Psoas muscle (tissue), 8 donors: Measurements from ENCODE around the gene ACSM2B. TPM values are rescaled to one million over a fixed set of nuclear protein-coding genes. Genes with fewer than 3 reads are reported as not detected.
"Not testable (repeated sequence)": the region's sequence is repeated elsewhere in the genome, so short reads cannot be mapped to it uniquely, and the experiment has no call there.

Experiments
- ATAC-seq, 4 donors: fragments of 200-7000 bp; cut with Tn5 transposase; one replicate each; pipeline ENCODE4 v1.9.1; 2020; ENCODE audit warnings: moderate library complexity in 3 of 4, mild to moderate bottlenecking in 2 of 4
- DNase-seq, 2 donors: peaks; one replicate each; pipeline ENCODE4 v3.0.0-alpha.2; 2020
- H3K27ac ChIP-seq: fragments of 200-600 bp; one replicate; pipeline ENCODE4 v1.8.0; 2022
- H3K27me3 ChIP-seq, 3 donors: fragments of 200-600 bp in 1 of 3; one replicate each; pipeline versions ENCODE4 v1.6.1 to v1.8.0; 2013 to 2022; ENCODE audit warnings: low read length in 2 of 3, mild to moderate bottlenecking in 2 of 3, moderate library complexity in 1 of 3; ENCODE audit not compliant: insufficient read depth in 3 of 3
- H3K36me3 ChIP-seq, 2 donors: fragments of 200-600 bp in 1 of 2; one replicate each; pipeline versions ENCODE4 v1.6.1 to v1.8.0; 2013 to 2022; ENCODE audit warnings: low read depth in 1 of 2, mild to moderate bottlenecking in 1 of 2, moderate library complexity in 1 of 2; ENCODE audit not compliant: insufficient read depth in 1 of 2
- H3K4me1 ChIP-seq: fragments of 200-600 bp; one replicate; pipeline ENCODE4 v1.8.0; 2022
- H3K4me3 ChIP-seq: fragments of 200-600 bp; one replicate; pipeline ENCODE4 v1.8.0; 2022; ENCODE audit warnings: mild to moderate bottlenecking
- H3K9me3 ChIP-seq: fragments of 200-600 bp; one replicate; pipeline ENCODE4 v1.8.0; 2022
- CTCF ChIP-seq: fragments of 200-600 bp; IDR thresholded peaks from one replicate; pipeline ENCODE4 v1.8.0; 2022; ENCODE audit warnings: antibody characterized with exemption
- WGBS, 3 donors: extraction: QIAGEN DNeasy Blood & Tissue Kit; methylation state at CpG; one replicate each; pipeline versions ENCODE4 v1.1.6 to v1.1.7; 2013; 5-methylcytosine and 5-hydroxymethylcytosine counted together
- intact Hi-C, 2 donors: fragments of 100-400 bp; cut with DNase I; formaldehyde crosslinking; loops; one replicate each; pipeline versions ENCODE4 v1.11.0 to v1.14.2; 2022
- long read RNA-seq, 2 donors: library from polyadenylated mRNA; unstranded; transcript quantifications; one replicate each; pipeline ENCODE4 v2.0.0, GENCODE V29; 2021
- polyA plus RNA-seq, 3 donors: library from polyadenylated mRNA; stranded (reverse); fragments of 200-250 nt; gene quantifications; one replicate each; pipeline ENCODE4 v1.2.3, GENCODE V29; 2013
- total RNA-seq, 4 donors: library from RNA; stranded (reverse); fragmentation: NEBNext Ultra II Directional in 2 of 4; extraction: Animal tissue kit (Norgen Biotek cat#: 25700) in 2 of 4; gene quantifications; one replicate each; pipeline versions ENCODE4 v1.2.1 to v1.2.4, GENCODE V29; 2021 to 2023
- donor health status: healthy with polysubstance abuse.
- donor health status: DM: no; HTN: no; CAD: no; lungs with moderate emphysema.
- donor health status: Bipolar disorder and iron deficiency.
- donor health status: healthy.
- donor health status: DM: yes; HTN: yes; CAD: no.
- donor health status: DM: no; HTN: no; CAD: no.
- donor health status: DM: no; HTN: no; CAD: no.
- donor health status: DM: yes; HTN: yes; CAD: no.

The ACSM2B gene
- total RNA-seq: not detected
- under 1 TPM in 1 of 3 donors, not detected in 2; 0.25 TPM for polyA plus RNA-seq
- long read RNA-seq, donor 1: 0 reads
- long read RNA-seq, donor 2: 0 reads

GRCh38 chr16:20576145-20576544 lies at the start of gene ACSM2B:
ACSM2B (minus strand) TSS chr16:20576367; CDS start chr16:20564845, 11,522 bp downstream.
- H3K27me3 ChIP-seq, DNase-seq, ATAC-seq, H3K4me1 ChIP-seq, H3K4me3 ChIP-seq, intact Hi-C loops, H3K27ac ChIP-seq, H3K36me3 ChIP-seq, H3K9me3 ChIP-seq: not testable (repeated sequence)
- WGBS, 3 donors: 22 to 34% (median 33%) methylated on average over 2 of the region's 2 CpGs

GRCh38 chr16:20624882-20625807 lies 49.0 kb upstream of the ACSM2B start:
- DNase-seq: no peak
- ATAC-seq: no peak
- Histone ChIP-seq H3K4me1 (no peaks in the 10 kb centered on the region), H3K27me3 (no peaks in the 10 kb centered on the region), H3K36me3 (no peaks in the 10 kb centered on the region), H3K4me3 (no peak overlapping the region), H3K27ac (no peak overlapping the region), H3K9me3 (no peaks in the 10 kb centered on the region)
- TF ChIP-seq CTCF: no peak
- WGBS, 3 donors: 88 to 90% (median 90%) methylated on average over 18 of the region's 18 CpGs
- intact Hi-C loops: no loop called here

GRCh38 chr16:20624205-20624604 lies 48.0 kb upstream of the ACSM2B start:
- Histone ChIP-seq H3K4me3 (no peak overlapping the region), H3K27me3 (no peaks in the 10 kb centered on the region), H3K4me1 (no peaks in the 10 kb centered on the region), H3K9me3 (no peaks in the 10 kb centered on the region), H3K27ac (no peak overlapping the region), H3K36me3 (no peaks in the 10 kb centered on the region)
- WGBS, 3 donors: 81 to 91% (median 91%) methylated on average over 1 of the region's 1 CpG
- TF ChIP-seq CTCF: no peak
- intact Hi-C loops: no loop called here
- ATAC-seq: no peak
- DNase-seq: no peak

GRCh38 chr16:20622498-20622870 lies 46.3 kb upstream of the ACSM2B start:
- ATAC-seq: no peak

More at GRCh38 chr16:20622498-20622870, 46.3 kb upstream of the ACSM2B start:
- DNase-seq: no peak
- Histone ChIP-seq H3K9me3 (no peaks in the 10 kb centered on the region), H3K27ac (no peak overlapping the region), H3K4me1 (no peaks in the 10 kb centered on the region), H3K4me3 (no peak overlapping the region), H3K27me3 (peaks cover 0 to 2% (median 0%) of the 10 kb centered on the region in 3 donors), H3K36me3 (no peaks in the 10 kb centered on the region)
- intact Hi-C loops: no loop called here
- TF ChIP-seq CTCF: no peak
